IPS-NIHi7 (cell line): ENCODE results near the gene LMF1.

Source experiments
- DNase-seq: peaks from one replicate; pipeline ENCODE4 v3.0.0; 2012; ENCODE audit warnings: mixed read lengths; ENCODE audit errors: extremely low spot score

The LMF1 gene

GRCh38 chr16:970766-971581, at the start of gene LMF1:
Gene LMF1 (minus strand): TSS chr16:970984. CDS start chr16:970980, 4 bp downstream.
- peak; percentile 99 for DNase-seq

- no peak for DNase-seq
Measured at GRCh38 chr16:1020091-1020399, 49.3 kb upstream of the LMF1 start.

- DNase-seq, result no peak
Measured at GRCh38 chr16:1019231-1020090, 48.7 kb upstream of the LMF1 start.

- no peak for DNase-seq
Measured at GRCh38 chr16:1018447-1019198, 47.8 kb upstream of the LMF1 start.

DNA sequence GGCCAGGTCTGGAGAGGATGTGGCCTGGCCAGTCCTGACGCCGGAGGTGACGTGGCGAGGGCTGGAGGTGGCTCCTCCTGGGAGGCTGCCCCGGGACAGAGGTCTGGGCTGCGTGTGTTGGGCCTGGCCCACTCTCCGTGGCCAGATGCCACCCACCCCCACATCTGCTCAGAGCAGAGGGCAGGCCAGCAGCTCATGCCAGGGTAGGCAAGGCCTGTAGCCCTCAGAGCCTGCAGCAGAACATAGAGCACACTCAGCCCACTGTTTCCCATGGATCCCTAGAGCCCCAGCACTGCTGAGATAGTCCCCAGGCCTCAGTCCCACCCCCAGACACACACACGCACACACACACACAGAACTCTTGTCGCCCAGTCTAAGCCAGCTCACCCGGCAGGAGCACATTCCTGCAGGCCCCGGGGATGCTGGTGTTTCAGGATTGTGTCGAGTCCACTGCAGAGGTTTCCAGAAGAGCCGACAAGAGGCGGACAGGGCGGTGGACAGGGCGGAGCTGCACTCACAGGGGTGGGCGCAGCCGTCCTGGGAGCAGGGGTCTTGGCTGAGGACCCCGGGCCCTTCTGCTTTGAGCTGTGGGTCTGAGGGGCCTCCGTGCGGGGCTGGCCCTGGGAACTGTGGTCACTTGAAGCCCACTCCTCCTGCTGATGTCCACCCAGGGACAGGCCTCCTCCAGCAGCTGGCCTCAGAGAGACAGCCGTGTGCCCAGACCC, 44.1 kb upstream of the LMF1 start:
- DNase-seq, result no peak

- DNase-seq, result no peak
Measured at GRCh38 chr16:1014221-1014620, 43.4 kb upstream of the LMF1 start.

- DNase-seq, result no peak
Measured at GRCh38 chr16:1013593-1013900, 42.8 kb upstream of the LMF1 start.

DNA sequence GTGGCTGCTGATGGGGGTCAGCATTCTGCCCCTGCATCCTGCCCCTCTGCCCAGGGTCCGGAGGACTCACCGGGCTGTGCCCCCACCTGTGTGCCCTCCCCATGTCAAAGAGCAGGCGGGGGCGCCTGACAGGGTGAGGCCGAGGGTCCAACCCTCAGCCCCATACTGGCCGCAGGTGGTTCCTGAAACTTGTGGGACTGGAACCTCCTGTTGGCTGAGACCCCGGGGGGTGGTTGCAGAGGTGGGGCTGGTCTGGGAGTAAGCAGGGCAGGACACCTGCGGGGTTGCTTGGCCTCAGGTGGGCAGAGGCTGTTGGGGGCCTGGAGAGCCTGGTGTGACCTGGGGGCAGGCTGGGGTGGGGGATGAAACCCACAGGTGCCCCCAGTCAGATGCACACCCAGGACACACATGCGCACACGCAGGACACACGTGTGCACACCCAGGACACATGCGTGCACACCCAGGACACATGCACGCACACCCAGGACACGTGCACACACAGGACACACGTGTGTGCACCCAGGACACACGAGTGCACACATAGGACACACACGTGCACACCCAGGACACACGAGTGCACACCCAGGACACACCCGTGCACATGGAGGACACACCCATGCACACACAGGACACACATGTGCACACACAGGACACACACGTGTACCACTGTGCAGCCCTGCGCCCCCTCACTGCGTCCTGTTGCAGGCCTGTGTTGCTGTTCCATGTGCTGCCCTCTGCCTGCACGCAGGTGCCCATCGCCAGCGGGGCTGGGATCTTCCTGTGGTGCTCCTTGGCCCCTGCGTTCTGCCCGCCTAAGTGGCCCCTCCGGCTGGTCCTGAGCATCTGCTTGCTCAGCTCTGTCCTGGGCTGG, 42.2 kb upstream of the LMF1 start:
- no peak for DNase-seq

DNA sequence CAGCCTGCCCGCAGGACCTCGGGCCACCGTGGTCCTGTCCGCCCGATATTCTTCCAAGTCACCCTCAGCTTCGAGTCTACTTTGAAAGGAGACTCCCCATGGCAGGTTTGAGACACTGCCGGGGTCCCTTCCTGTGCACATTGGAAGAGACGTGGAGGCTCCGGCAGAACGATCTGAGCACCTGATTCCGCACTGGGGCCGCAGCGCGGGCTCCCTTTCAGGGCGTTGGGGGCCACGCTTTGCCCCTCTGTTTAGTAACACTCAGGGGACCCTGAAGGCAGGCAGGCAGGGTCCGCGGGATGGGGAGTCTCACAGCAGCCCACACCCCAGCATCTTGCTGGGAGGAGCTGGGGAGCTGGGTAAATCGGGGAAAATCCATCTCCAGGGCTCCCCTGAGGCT, 41.4 kb upstream of the LMF1 start:
- DNase-seq, result no peak

GRCh38 chr16:1011316-1012082, 40.7 kb upstream of the LMF1 start:
- no peak for DNase-seq

DNA sequence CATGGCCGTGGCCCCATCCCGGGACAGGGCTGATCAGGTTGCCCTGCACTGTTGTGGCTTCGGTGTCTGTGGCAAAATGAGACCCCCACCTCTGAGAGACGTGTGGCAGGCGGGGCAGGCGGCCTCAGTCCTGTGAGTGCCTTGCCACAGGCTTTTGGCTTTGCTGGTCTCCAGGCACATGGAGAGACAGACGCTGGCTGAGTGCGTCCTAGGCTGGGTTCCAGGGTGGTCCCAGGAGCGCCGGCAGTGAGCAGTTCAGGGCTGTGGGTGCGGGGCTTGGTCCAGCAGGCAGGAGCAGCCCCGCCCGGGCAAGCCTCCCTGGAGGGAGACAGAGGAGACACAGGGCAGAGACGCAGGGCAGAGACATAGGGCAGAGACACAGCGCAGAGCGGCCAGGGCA, 40.0 kb upstream of the LMF1 start:
- DNase-seq, result no peak

- DNase-seq, result no peak
Measured at GRCh38 chr16:1010251-1010650, 39.5 kb upstream of the LMF1 start.

DNA sequence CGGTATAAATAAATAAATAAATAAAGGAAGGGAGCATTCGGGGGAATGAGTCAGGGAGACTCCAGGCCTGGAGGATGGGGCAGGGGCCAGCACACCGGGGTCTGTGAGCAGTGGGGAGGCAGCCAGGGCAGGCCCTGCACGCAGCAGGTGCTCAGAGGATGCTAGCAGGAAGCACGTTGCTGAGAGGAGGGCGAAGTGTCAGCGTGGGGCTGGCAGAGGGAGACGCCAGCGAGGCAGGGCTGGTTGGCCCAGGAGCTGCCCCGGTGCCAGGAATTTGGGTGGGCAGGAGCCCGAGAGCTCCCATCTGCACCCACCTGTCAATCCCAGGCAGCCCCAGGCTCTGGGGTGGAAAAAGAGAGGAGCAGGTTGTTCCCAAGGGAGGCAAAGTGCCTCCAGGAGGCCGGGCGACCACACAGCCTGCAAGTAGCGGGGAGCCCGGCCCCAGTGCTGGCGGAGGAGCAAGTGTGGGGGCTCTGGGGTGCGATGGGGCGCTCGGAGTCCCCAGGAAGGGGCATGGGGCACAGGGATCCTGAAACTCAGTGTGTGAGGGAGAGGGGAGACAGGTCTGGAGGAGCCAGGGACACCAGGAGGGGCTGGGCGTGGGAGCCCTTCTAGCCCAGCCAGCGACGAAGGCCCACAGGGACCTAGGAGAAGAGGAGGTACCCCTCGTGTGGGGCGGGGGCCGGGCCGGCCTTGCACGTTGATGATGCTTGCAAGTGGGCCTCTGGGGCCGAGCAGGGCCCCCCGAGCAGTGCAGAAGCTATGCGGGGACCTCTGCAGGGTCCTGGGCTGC, 38.8 kb upstream of the LMF1 start:
- no peak for DNase-seq

DNA sequence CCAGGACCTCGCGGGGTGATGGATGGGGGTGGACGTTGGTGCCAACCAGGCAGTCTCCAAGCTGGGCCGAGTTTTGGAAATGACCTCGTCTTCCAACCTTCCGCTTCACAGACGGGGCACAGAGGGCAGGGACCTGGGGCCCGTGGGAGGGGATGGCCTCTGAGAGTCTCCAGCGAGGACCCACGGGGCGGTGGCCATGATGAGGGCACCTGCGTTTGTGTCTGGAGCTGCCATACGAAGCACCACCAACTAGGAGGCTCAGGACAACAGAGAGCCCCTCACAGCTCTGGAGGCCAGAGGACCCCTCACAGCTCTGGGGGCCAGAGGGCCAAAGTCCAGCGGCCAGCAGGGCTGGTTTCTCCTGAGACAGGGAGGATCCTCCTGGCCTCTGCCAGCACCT, 37.3 kb upstream of the LMF1 start:
- DNase-seq, result no peak

- DNase-seq, result no peak
Measured at GRCh38 chr16:1007284-1007850, 36.6 kb upstream of the LMF1 start.

GRCh38 chr16:1006781-1007180, 36.0 kb upstream of the LMF1 start:
- no peak for DNase-seq

- no peak for DNase-seq
Measured at GRCh38 chr16:1005286-1005685, 34.5 kb upstream of the LMF1 start.

DNA sequence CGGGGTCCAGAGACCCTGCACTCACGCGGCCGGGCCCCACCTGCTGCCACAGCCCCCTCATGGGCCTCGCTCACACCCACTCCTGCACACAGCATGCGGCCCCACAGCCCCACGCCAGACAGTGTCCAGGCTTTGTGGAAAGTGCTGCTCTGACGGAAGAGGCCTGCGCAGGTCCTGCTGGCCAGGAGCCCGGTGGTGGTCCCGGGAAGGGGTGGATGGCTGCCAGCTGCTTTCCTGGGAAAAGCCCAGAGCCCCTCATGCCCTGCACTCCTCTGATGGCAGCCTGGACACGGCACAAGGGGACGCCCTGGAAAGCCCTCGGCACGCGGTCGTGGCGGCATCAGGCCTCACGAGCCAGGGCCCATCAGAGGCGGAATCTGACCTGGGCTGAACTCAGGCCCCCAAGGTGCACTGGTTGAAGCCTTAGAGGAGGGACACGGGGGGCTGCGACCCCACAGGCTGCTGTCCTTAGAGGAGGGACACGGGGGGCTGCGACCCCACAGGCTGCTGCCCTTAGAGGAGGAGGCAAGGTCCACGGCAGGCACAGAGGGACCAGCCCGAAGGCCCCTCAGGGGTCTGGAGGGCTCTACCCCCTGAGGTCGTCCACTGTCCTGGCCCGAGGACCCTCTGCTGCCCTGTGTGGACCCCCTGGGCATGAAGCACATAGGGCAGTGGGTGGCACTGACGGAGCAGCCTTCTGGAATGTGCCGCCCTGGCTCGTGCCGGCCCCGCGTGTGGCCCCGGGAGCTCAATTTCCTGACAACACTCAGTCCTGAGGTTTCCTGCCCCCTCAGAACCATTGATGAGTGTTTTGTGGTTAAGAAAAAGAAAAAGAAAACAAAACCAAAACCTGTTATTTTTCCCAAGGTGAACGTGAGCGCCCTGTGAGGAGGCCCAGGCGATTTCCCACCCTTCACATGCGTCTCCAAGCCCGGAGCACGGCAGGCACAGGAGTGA, 32.9 kb upstream of the LMF1 start:
- no peak for DNase-seq
